Activated T-helper 1 cell treated with anti-CD3 and anti-CD28 coated beads, Interleukin-12 subunit alpha, Interleukin-12 subunit beta, Interleukin-2, Interleukin-4 antibody, amounts not matched to agents 30 ng/mL and 10 ng/mL and 1 ng/mL, durations not matched to agents 14 hours and 24 hours and 36 hours (primary cell): ENCODE results near the gene CR1L. TPM values are rescaled to one million over a fixed set of nuclear protein-coding genes. Genes with fewer than 3 reads are reported as not detected.
"Not testable (repeated sequence)": the region's sequence is repeated elsewhere in the genome, so short reads cannot be mapped to it uniquely, and the experiment has no call there.

Experiments
- DNase-seq: peaks from one replicate; pipeline ENCODE4 v3.0.0; 2021; ENCODE audit warnings: low spot score
- H3K27ac Mint-ChIP-seq: one replicate; pipeline ENCODE4 v1.8.0; 2021; ENCODE audit warnings: mild to moderate bottlenecking, mixed read lengths
- H3K27me3 Mint-ChIP-seq: one replicate; pipeline ENCODE4 v1.8.0; 2022; ENCODE audit warnings: mild to moderate bottlenecking, moderate library complexity, mixed read lengths; ENCODE audit not compliant: insufficient read depth
- H3K36me3 Mint-ChIP-seq: one replicate; pipeline ENCODE4 v1.8.0; 2021; ENCODE audit warnings: low read depth, mixed read lengths
- H3K4me1 Mint-ChIP-seq: one replicate; pipeline ENCODE4 v1.8.0; 2021; ENCODE audit warnings: low read depth, mixed read lengths
- H3K4me3 Mint-ChIP-seq: one replicate; pipeline ENCODE4 v1.8.0; 2021; ENCODE audit warnings: mild to moderate bottlenecking, moderate library complexity, mixed read lengths
- H3K9me3 Mint-ChIP-seq: one replicate; pipeline ENCODE4 v1.8.0; 2021; ENCODE audit warnings: mixed read lengths
- intact Hi-C: fragments of 100-400 bp; cut with micrococcal nuclease; formaldehyde crosslinking; loops from one replicate; pipeline ENCODE4 v1.15.1; 2024
- total RNA-seq: library from RNA; stranded (reverse); gene quantifications from 2 replicates; pipeline ENCODE4 v1.2.3, GENCODE V29; 2022

CR1L gene
- total RNA-seq, 1 donor from 2014 or later = not detected

DNA sequence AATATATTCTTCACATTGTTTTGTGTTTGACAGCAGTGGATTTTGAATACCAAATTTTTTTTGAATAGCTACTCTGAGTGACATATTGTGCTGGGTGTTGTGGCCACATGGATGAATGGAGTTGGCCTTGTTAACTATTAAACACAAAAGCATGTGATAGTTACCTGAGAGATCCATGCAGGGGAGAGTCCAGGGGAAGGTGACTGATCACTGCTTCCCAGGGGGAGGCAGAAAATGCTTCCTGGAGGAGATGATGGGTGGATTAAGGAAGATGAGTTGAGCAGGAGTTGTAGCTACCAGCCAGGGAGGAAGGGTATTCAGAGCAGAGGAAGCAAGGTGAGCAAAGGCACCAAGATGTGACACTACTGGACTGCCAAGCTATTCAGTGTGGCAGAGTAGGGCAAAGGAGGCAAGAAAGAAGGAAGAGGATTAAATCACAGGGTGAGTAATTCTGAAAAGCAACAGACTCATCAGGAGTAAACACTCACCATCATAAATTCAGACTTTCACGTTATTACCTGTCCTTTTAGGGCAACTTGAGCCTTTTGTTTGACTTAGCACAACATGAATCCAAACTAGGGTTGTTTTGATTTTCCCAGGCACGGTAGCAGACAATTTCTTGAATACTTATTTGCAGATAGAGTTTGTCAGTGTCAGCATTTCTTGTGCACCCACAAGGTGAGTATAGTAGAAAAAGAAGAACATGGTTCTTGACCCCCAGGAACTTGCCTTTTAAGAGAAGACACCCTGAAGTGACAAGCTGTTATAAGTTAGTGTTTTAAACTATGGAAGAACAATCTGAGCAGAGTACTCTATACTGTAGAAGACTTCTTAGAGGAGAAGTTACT, 111.1 kb downstream of the CR1L start:
- Mint-ChIP-seq H3K4me1 (peaks cover 49% of the 10 kb centered on the region), H3K9me3 (no peaks in the 10 kb centered on the region), H3K4me3 (no peak overlapping the region), H3K27ac (peak overlapping the region; percentile 10), H3K27me3 (no peaks in the 10 kb centered on the region), H3K36me3 (peaks cover 19% of the 10 kb centered on the region)
- no peak for DNase-seq
- intact Hi-C loops = loop anchor here (10.0 kb wide), 1 partner anchor 431 kb away; the partner anchor contains the start of gene CD55

- no peak for DNase-seq
- Mint-ChIP-seq H3K27ac (no peak overlapping the region), H3K36me3 (peaks cover 56% of the 10 kb centered on the region), H3K4me3 (no peak overlapping the region), H3K4me1 (peaks cover 13% of the 10 kb centered on the region), H3K27me3 (no peaks in the 10 kb centered on the region), H3K9me3 (no peaks in the 10 kb centered on the region)
- intact Hi-C loops = no loop called here
Observed at GRCh38 chr1:207762622-207763021, 117.7 kb downstream of the CR1L start.

DNA sequence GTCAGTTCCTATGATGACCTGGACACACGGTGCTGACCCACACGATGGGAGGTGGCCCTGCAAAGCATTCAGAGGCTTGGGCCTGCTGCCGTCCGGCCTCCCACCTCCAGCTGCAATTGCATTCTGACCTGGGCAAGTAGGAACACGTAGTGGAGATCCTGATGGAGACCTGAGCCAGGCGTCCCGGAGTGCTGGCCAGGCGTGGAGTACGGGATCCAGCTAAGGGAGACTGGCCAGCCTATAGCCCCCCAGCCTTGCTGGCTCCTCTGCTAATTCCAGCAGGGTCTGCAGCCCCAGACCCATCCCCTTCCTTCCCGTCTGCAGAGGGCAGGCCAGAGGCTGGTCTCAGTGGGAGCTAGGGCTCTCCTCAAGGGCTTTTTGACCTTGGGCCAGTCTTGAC, 118.2 kb downstream of the CR1L start:
- Mint-ChIP-seq H3K27me3 (no peaks in the 10 kb centered on the region), H3K9me3 (no peaks in the 10 kb centered on the region), H3K4me3 (no peak overlapping the region), H3K36me3 (peaks cover 60% of the 10 kb centered on the region), H3K27ac (no peak overlapping the region), H3K4me1 (peaks cover 9% of the 10 kb centered on the region)
- intact Hi-C loops = no loop called here
- no peak for DNase-seq

- Mint-ChIP-seq H3K4me1 (peaks cover 15% of the 10 kb centered on the region), H3K9me3 (no peaks in the 10 kb centered on the region), H3K27me3 (no peaks in the 10 kb centered on the region), H3K27ac (no peak overlapping the region), H3K36me3 (peaks cover 67% of the 10 kb centered on the region), H3K4me3 (no peak overlapping the region)
- no peak for DNase-seq
- intact Hi-C loops = no loop called here
Observed at GRCh38 chr1:207763972-207764371, 119.0 kb downstream of the CR1L start.

DNA sequence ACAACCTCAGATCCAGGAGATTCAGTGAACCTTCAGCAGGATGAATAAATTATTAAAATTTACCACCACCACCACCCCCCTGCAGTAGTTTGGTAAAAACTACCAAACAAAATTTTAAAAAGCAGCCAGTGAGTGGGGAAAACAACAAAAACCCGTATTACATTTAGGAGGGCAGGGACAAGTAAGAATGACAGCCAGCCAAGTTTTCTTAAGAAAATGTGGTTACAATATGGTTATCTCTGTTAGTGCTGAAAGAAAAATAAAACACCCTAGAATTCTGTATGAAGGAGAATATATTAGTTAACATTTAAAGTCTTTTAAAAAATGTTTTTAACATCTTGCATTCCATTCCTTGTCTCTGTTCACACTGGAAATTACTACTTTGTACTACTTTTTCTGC, 121.6 kb downstream of the CR1L start:
- no peak overlapping the region for H3K4me3 Mint-ChIP-seq
- DNase-seq = no peak
- H3K27ac Mint-ChIP-seq = no peak overlapping the region
- intact Hi-C loops = no loop called here
- H3K4me1 Mint-ChIP-seq = peaks cover 19% of the 10 kb centered on the region
- H3K36me3 Mint-ChIP-seq = peaks cover 73% of the 10 kb centered on the region
- H3K9me3 Mint-ChIP-seq = peaks cover 9% of the 10 kb centered on the region
- H3K27me3 Mint-ChIP-seq = no peaks in the 10 kb centered on the region

GRCh38 chr1:207770514-207770913, 125.6 kb downstream of the CR1L start:
- peaks cover 30% of the 10 kb centered on the region for H3K4me1 Mint-ChIP-seq
- DNase-seq, H3K27me3 Mint-ChIP-seq, intact Hi-C loops, H3K4me3 Mint-ChIP-seq, H3K27ac Mint-ChIP-seq: not testable (repeated sequence)
- peaks cover 73% of the 10 kb centered on the region for H3K36me3 Mint-ChIP-seq
- H3K9me3 Mint-ChIP-seq = peaks cover 18% of the 10 kb centered on the region

Other genes with a start within 250 kb of the CR1L start
- not detected in 2 replicates for gene CR2, start 190.8 kb upstream of the CR1L start, total RNA-seq
- not detected in 2 replicates for gene CR1, start 149.0 kb upstream of the CR1L start, total RNA-seq
- gene CD46, start 106.9 kb downstream of the CR1L start, total RNA-seq = 101 and 105 TPM in 2 replicates